ENCODE measurements around the gene TPR.
A peak's percentile ranks its signal among the peaks of the same experiment; 100 is the strongest.

The TPR gene

GRCh38 chr1:186297439-186298045 lies 77.5 kb downstream of the TPR start:
- no peak overlapping the region for H3K4me3 ChIP-seq (ENCODE audit: low read depth, low read length)
- DNase-seq (ENCODE audit: low read depth): no peak

- H3K4me3 ChIP-seq (ENCODE audit: low read depth, low read length): no peak within 1 kb of the TSS
- DNase-seq (ENCODE audit: low read depth): peak; percentile 68
These were observed 79.1 kb downstream of the TPR start, which contains the start of gene PRG4 for GRCh38 chr1:186295980-186296379. Gene PRG4, plus strand, starts transcription at chr1:186296279.

DNA sequence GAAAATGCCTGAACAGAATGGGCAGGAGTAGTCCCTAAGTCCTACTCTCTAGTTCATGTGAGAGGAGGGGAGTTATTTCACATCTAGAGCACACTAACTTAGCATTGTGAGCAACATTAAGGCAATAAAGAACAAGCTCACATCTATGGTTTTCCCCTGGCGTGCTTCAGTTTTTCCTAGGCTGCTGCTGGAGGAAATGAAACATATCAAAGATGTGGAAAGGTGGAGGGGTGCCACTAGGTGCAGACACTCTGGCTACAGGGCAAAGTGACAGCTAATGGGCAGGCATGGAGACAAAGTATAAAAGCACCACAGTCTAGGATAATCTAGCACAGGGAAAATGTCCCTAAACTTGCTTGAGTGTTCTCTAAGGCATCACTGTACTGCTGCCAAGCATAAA lies 82.2 kb downstream of the TPR start:
- no peak for DNase-seq (ENCODE audit: low read depth)
- H3K4me3 ChIP-seq (ENCODE audit: low read depth, low read length): no peak overlapping the region

GRCh38 chr1:186291271-186291670 lies 83.8 kb downstream of the TPR start:
- no peak for DNase-seq (ENCODE audit: low read depth)
- no peak overlapping the region for H3K4me3 ChIP-seq (ENCODE audit: low read depth, low read length)

DNA sequence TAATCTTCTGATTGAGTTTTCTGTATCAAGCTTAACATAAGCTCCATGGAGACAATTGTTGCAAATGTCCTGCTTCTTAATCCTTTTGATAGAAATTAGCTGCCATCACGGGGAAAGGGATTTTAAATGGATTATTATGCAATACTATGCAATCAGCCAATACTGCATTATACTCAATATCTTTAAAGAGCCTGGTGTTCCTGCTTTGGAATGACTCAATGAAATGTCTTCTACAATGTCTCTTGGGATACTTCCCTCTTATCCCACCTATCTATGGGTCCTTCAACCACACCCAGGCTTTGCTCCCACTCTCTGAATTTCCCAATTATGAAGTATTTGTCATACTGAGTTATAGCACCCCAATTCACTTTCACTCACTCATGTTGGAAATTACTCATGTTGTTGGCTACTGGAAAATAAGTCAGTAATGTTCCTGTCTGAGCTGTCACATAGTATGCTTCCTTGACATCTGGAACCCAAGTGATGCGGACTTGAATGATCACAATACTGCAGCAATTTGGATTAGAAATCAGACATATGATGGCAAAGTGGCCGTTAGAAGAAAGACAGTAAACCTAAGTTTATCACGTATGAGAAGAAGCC lies 85.0 kb downstream of the TPR start:
- no peak for DNase-seq (ENCODE audit: low read depth)
- no peak overlapping the region for H3K4me3 ChIP-seq (ENCODE audit: low read depth, low read length)

GRCh38 chr1:186286615-186287315 lies 88.3 kb downstream of the TPR start:
- DNase-seq (ENCODE audit: low read depth): peak; percentile 25
- no peak overlapping the region for H3K4me3 ChIP-seq (ENCODE audit: low read depth, low read length)

DNA sequence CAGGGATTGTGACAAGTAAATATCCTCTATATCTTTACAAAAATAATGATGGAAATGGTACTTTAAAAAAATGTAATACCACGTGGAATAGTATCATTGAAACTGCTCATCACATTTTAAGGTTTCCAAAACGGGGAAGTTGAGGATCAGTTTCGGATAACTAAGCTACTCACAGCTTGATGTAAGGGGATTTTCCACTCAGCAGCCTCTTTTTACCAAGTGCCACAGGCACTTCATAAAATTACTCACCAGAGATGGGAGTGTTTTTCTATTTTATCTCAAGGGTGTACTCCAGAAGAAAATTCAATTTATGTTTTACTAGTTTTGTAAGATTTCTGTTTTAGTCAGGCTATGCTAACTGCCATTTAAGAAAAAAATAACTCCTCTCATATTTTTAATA lies 91.7 kb downstream of the TPR start:
- no peak for DNase-seq (ENCODE audit: low read depth)
- H3K4me3 ChIP-seq (ENCODE audit: low read depth, low read length): no peak overlapping the region

DNA sequence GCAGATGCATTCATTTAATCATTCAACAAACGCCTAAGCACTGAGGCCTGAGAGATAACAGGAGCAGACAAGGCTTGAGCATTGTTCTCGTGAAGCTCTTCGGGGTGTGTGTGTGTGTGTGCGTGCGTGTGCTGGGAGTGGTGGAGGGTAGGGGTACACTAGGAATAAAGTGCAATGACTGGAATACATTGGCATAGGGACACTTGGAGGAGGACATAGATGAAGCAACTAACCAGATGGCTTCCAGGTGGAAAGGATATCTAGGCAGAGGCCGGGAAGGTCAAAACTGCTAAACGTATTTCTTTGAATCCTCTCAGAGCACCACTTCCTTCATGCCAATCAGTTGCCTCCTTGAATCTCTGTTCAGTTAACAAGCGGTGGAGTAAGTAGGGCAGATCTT lies 92.6 kb downstream of the TPR start:
- no peak overlapping the region for H3K4me3 ChIP-seq (ENCODE audit: low read depth, low read length)
- DNase-seq (ENCODE audit: low read depth): no peak

DNA sequence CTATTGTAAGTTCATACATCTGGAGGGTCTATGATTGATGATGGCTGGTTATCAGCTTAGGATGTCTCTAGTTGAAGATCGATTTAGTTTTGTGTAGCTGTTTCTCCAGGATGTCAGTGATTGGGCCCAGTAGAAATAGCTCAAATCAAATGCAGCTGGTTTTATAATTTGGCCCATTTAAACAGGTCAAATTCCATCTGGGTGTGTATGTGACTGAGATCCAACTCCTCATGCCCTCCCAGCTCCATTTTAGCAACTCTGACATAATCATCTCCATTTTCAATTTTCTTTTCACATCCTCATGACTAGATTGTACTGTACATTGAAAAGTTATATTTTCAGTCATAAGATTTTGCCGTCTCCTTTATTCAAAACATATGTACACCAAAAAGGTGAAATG lies 99.2 kb downstream of the TPR start:
- H3K4me3 ChIP-seq (ENCODE audit: low read depth, low read length): no peak overlapping the region
- DNase-seq (ENCODE audit: low read depth): no peak

GRCh38 chr1:186272486-186272885 lies 102.6 kb downstream of the TPR start:
- H3K4me3 ChIP-seq (ENCODE audit: low read depth, low read length): no peak overlapping the region
- no peak for DNase-seq (ENCODE audit: low read depth)

GRCh38 chr1:186271032-186271431 lies 104.0 kb downstream of the TPR start:
- DNase-seq (ENCODE audit: low read depth): no peak
- no peak overlapping the region for H3K4me3 ChIP-seq (ENCODE audit: low read depth, low read length)
